ENCODE measurements around the gene NAP1L1.

- TF ChIP-seq, protein P1, sequence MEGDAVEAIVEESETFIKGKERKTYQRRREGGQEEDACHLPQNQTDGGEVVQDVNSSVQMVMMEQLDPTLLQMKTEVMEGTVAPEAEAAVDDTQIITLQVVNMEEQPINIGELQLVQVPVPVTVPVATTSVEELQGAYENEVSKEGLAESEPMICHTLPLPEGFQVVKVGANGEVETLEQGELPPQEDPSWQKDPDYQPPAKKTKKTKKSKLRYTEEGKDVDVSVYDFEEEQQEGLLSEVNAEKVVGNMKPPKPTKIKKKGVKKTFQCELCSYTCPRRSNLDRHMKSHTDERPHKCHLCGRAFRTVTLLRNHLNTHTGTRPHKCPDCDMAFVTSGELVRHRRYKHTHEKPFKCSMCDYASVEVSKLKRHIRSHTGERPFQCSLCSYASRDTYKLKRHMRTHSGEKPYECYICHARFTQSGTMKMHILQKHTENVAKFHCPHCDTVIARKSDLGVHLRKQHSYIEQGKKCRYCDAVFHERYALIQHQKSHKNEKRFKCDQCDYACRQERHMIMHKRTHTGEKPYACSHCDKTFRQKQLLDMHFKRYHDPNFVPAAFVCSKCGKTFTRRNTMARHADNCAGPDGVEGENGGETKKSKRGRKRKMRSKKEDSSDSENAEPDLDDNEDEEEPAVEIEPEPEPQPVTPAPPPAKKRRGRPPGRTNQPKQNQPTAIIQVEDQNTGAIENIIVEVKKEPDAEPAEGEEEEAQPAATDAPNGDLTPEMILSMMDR (IDR thresholded peaks at IDR 0.05) = no peak
- TF ChIP-seq POLR2A (IDR thresholded peaks at IDR 0.05; ENCODE audit: low read depth) = no peak
- TF ChIP-seq POLR2AphosphoS5 (IDR thresholded peaks at IDR 0.05) = no peak
These were observed 19.5 kb upstream of the NAP1L1 start for GRCh38 chr12:76103958-76104357.

Measured in esophagus muscularis mucosa (tissue), 3 donors.